22Rv1 (cell line): ENCODE results near the gene MEA1.
"Not testable (repeated sequence)": the region's sequence is repeated elsewhere in the genome, so short reads cannot be mapped to it uniquely, and the experiment has no call there.

ENCODE experiments used
- H3K27ac ChIP-seq: fragments of 450-650 bp; 2 replicates; pipeline ENCODE4 v1.5.1; 2017
- CTCF ChIP-seq: fragments of 450-650 bp; IDR thresholded peaks from 2 replicates; pipeline ENCODE4 v1.5.1; 2017; ENCODE audit warnings: mild to moderate bottlenecking
- ZFX ChIP-seq: fragments of 450-650 bp; IDR thresholded peaks from 2 replicates; pipeline ENCODE4 v1.6.1; 2017; ENCODE audit warnings: antibody characterized with exemption, borderline replicate concordance

Gene MEA1

GRCh38 chr6:43050981-43051380 lies 37.2 kb upstream of the MEA1 start:
- TF ChIP-seq CTCF, result no peak
- TF ChIP-seq ZFX, result no peak

GRCh38 chr6:43047998-43048397 lies 34.3 kb upstream of the MEA1 start:
- H3K27ac ChIP-seq, result no peak overlapping the region
- TF ChIP-seq ZFX, result no peak
- TF ChIP-seq CTCF, result no peak

More at GRCh38 chr6:43050981-43051380, 37.2 kb upstream of the MEA1 start:
- no peak overlapping the region for H3K27ac ChIP-seq

- no peak overlapping the region for H3K27ac ChIP-seq
- no peak for TF ChIP-seq CTCF
- TF ChIP-seq ZFX, result no peak
These were observed 31.7 kb upstream of the MEA1 start for GRCh38 chr6:43045371-43045930.

- H3K27ac ChIP-seq, result no peak overlapping the region
- TF ChIP-seq CTCF (no peak), ZFX (no peak)
These were observed 29.6 kb upstream of the MEA1 start for GRCh38 chr6:43043310-43043709.

- H3K27ac ChIP-seq, result not testable (repeated sequence)
These were observed 27.7 kb upstream of the MEA1 start for GRCh38 chr6:43041475-43041874.

GRCh38 chr6:43040542-43041257 lies 27.0 kb upstream of the MEA1 start:
- no peak overlapping the region for H3K27ac ChIP-seq
- TF ChIP-seq CTCF, result no peak
- no peak for TF ChIP-seq ZFX

- TF ChIP-seq CTCF (no peak), ZFX (no peak)
These were observed 25.0 kb upstream of the MEA1 start for GRCh38 chr6:43038727-43039126.

GRCh38 chr6:43037706-43038105 lies 24.0 kb upstream of the MEA1 start:
- no peak overlapping the region for H3K27ac ChIP-seq
- TF ChIP-seq ZFX, result no peak
- no peak for TF ChIP-seq CTCF

More at GRCh38 chr6:43038727-43039126, 25.0 kb upstream of the MEA1 start:
- H3K27ac ChIP-seq, result no peak overlapping the region
